ENCODE data around the gene CACFD1. TPM values are rescaled to one million over a fixed set of nuclear protein-coding genes. Genes with fewer than 3 reads are reported as not detected.

The CACFD1 gene
- total RNA-seq, 1 experiment from 2014 or later = 13.2 TPM

DNA sequence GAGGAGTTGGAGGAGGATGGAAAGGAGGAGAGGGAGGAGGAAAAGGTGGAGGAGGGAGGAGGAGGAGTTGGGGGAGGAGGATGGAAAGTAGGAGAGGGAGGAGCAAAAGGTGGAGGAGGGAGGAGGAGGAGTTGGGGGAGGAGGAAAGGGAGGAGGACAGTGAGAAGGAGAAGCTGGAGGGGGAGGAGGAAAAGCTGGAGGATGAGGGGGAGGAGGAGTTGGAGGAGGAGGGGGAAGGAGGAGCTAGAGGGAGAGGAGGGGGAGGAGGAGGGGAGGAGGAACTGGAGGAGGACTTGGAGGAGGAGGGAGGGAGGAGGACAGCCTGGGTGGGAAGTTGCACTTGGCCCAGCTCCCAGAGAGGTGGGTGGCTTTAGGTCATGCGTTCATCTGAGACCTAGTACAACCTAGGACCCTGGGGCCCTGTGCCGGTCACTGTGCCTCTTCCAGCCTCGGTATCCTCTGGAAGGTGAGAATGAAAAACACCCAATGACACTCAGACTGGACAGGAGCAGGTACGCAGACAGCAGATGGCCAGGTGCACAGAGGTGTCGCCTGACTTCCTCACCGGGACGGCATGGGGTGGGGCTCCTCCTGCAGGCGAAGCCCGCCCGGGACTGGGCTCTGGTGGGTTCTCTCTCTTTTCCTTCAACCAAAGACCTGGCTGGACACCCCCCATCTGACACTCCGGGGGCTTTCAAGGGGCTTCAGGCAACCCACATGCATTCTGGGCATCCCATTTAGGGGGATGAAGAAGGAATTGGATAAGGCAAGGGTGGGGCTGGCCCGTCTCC, 31.3 kb downstream of the CACFD1 start:
- in situ Hi-C loops (cut with HindIII; ENCODE audit: low pct_unique_long_range_greater_than_20kb, low sequenced_read_pairs) = no loop called here
- DNase-seq (ENCODE audit: low read depth) = no peak

DNA sequence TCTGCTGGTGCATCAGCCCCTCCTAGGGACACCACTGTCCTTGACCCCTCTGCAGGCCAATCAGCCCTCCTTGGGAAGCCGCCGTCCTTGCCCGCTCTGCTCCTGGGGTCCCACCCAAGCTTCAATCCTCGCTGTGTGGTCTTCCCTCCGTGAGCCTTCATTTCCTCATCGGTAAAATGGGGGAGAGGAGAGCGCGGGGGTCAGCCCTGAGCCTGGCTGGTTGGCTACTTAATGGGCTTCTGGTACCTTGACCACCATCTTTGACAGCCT, 31.8 kb downstream of the CACFD1 start:
- in situ Hi-C loops (cut with HindIII; ENCODE audit: low pct_unique_long_range_greater_than_20kb, low sequenced_read_pairs) = no loop called here
- DNase-seq (ENCODE audit: low read depth) = no peak

- DNase-seq (ENCODE audit: low read depth) = peak; percentile 16
- in situ Hi-C loops (cut with HindIII; ENCODE audit: low pct_unique_long_range_greater_than_20kb, low sequenced_read_pairs) = no loop called here
These were observed 32.6 kb downstream of the CACFD1 start for GRCh38 chr9:133492061-133493021.

DNA sequence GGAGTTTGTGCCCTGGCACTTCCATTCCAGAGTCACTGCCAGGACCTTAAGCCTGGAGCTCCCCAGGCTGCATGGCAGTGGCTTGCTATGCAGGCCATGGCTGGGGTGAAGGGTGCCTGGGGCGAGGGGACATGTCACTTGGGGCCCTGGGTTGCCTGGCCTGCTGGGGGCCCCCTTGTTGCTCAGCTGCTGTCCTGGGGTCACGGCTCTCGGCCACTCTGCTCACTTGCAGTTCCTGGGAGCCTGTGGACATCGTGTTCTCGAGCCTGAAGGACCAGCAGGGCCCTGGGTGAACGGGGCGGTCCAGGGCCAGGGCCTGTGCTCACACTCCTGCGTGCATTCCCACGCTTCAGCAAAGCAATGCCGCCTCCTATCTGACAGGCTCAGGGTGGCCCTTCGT, 33.6 kb downstream of the CACFD1 start:
- no peak for DNase-seq (ENCODE audit: low read depth)
- in situ Hi-C loops (cut with HindIII; ENCODE audit: low pct_unique_long_range_greater_than_20kb, low sequenced_read_pairs) = no loop called here

DNA sequence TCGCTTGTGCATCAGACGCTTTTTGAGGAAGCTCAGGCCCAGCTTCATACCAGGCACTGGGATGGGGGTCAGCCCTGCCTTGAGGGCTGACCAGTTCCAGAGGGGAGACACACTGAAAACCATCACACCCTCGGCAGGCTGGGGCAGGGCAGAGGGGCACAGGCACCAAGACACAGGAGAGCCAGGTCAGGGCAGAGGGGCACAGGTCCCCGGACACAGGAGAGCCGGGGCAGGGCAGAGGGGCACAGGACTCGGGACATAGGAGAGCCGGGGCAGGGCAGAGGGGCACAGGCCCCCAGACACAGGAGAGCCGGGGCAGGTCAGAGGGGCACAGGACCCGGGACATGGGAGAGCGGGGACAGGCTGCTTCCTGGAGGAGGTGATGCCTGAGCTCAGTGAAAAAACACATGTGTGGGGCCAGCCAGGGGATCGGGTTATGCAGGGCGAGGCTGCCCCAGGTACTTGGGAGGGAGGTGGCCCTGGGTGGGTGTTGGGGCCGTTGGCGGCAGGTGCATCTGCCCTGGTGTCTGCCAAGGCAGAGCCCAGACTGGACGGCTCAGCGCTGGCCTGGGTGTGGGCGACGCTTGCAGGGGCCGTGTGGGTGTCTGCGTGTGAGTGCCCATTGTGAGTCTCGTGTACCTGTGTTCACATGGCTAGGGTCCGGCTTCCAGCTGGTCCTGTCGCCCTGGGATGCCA, 34.2 kb downstream of the CACFD1 start:
- DNase-seq (ENCODE audit: low read depth) = no peak
- in situ Hi-C loops (cut with HindIII; ENCODE audit: low pct_unique_long_range_greater_than_20kb, low sequenced_read_pairs) = no loop called here

- in situ Hi-C loops (cut with HindIII; ENCODE audit: low pct_unique_long_range_greater_than_20kb, low sequenced_read_pairs) = no loop called here
- no peak for DNase-seq (ENCODE audit: low read depth)
These were observed 35.0 kb downstream of the CACFD1 start for GRCh38 chr9:133494636-133495326.

GRCh38 chr9:133495327-133496293, 35.8 kb downstream of the CACFD1 start:
- in situ Hi-C loops (cut with HindIII; ENCODE audit: low pct_unique_long_range_greater_than_20kb, low sequenced_read_pairs) = no loop called here
- no peak for DNase-seq (ENCODE audit: low read depth)

GRCh38 chr9:133496861-133497842, 37.4 kb downstream of the CACFD1 start:
- in situ Hi-C loops (cut with HindIII; ENCODE audit: low pct_unique_long_range_greater_than_20kb, low sequenced_read_pairs) = no loop called here
- no peak for DNase-seq (ENCODE audit: low read depth)

GRCh38 chr9:133499132-133499891, 39.5 kb downstream of the CACFD1 start:
- no peak for DNase-seq (ENCODE audit: low read depth)
- in situ Hi-C loops (cut with HindIII; ENCODE audit: low pct_unique_long_range_greater_than_20kb, low sequenced_read_pairs) = no loop called here

- in situ Hi-C loops (cut with HindIII; ENCODE audit: low pct_unique_long_range_greater_than_20kb, low sequenced_read_pairs) = no loop called here
- no peak for DNase-seq (ENCODE audit: low read depth)
These were observed 40.1 kb downstream of the CACFD1 start for GRCh38 chr9:133499892-133500270.

DNA sequence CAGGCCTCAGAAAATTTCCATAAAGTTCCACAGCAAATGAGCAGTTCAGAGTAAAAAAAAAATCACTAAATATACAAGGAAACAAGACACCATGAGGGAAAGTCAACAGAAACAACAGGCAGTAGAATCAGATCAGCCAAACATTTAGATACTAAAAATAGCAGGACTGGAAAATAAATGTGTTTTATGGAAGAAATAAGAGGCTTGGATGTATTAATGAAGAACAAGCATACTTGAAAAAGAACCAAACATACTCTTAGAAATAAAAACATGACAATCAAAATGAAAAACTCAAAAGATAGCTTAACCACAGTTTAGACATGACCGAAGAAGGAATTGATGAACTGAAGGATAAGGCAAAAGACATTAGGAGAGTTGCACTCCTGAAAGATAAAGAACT, 42.3 kb downstream of the CACFD1 start:
- in situ Hi-C loops (cut with HindIII; ENCODE audit: low pct_unique_long_range_greater_than_20kb, low sequenced_read_pairs) = no loop called here
- DNase-seq (ENCODE audit: low read depth) = no peak

- no peak for DNase-seq (ENCODE audit: low read depth)
- in situ Hi-C loops (cut with HindIII; ENCODE audit: low pct_unique_long_range_greater_than_20kb, low sequenced_read_pairs) = no loop called here
These were observed 45.5 kb downstream of the CACFD1 start for GRCh38 chr9:133505186-133505830.

- no peak for DNase-seq (ENCODE audit: low read depth)
- in situ Hi-C loops (cut with HindIII; ENCODE audit: low pct_unique_long_range_greater_than_20kb, low sequenced_read_pairs) = no loop called here
These were observed 46.3 kb downstream of the CACFD1 start for GRCh38 chr9:133505901-133506652.

GRCh38 chr9:133506653-133507038, 46.9 kb downstream of the CACFD1 start:
- DNase-seq (ENCODE audit: low read depth) = peak; percentile 70
- in situ Hi-C loops (cut with HindIII; ENCODE audit: low pct_unique_long_range_greater_than_20kb, low sequenced_read_pairs) = no loop called here

Data from Caki2 (cell line).